WI38 (cell line): Measurements from ENCODE around the gene POLR1G.

Experiments
- H3K4me3 ChIP-seq: 2 replicates; pipeline ENCODE4 v1.5.1; 2011; ENCODE audit warnings: low read depth, mild to moderate bottlenecking, control low read depth, low read length
- CTCF ChIP-seq: IDR thresholded peaks from 2 replicates; pipeline ENCODE4 v1.5.1; 2012; ENCODE audit warnings: low read depth, mild to moderate bottlenecking, control low read depth, low read length

POLR1G gene

DNA sequence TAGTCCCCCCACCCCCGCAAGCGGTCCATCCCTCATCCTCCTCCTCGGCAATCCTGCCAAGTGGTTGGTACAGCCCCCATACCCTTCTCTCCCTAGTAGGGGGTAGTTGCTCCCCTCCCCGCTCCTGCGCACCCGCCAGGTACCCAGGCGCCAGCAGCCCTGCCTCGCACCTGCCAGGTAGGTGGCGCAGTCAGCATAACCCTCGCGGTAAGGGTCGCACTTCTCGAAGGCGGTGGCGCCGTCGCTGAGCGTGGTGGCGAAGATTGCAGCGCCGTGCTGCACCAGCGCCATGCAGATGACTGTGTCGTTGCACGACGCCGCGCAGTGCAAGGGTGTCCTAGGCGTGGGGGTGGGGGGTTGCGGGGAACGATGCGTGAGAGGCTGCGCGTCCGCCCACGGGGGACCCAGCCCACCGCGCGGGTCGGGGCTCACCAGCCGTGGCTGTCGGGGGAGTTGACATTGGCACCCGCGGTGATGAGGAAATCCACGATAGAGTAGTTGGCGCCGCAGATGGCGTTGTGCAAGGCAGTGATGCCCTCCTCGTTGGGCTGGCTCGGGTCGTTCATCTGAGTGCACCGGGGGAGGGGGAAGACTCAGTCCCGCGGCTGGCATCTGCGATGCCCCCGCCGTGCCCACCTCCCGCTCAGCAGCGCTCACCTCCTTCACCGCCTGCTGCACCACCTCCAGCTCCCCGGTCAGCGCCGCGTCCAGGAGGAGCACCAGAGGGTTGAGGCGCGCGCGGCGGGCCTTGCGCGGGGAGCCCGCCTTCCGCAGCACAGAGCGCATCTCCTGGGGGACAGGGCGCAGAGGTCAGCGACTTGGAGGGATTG, 20.8 kb upstream of the POLR1G start:
- no peak for TF ChIP-seq CTCF
- H3K4me3 ChIP-seq = no peak overlapping the region

DNA sequence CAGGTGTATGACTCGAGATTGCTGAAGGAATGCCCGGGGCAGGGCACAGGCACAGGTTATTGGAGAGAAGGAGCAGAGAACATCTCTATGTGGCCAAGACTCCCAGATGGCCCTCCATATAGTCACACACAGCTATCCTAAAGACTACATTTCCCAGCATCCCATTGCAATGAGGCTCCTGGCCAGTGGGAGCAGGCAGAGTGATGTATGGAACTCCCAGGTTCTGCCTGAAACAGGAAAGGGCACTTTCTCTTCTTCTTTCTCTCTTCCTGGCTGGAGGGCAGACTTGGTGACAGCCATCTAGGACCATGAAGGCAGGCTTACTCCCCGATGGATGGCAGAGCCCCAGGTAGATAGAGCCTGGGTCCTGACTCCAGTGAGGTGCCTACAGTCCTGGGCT, 15.1 kb upstream of the POLR1G start:
- TF ChIP-seq CTCF = no peak
- H3K4me3 ChIP-seq = no peak overlapping the region

GRCh38 chr19:45391871-45392665, 14.4 kb upstream of the POLR1G start:
- TF ChIP-seq CTCF = no peak
- H3K4me3 ChIP-seq = no peak overlapping the region

DNA sequence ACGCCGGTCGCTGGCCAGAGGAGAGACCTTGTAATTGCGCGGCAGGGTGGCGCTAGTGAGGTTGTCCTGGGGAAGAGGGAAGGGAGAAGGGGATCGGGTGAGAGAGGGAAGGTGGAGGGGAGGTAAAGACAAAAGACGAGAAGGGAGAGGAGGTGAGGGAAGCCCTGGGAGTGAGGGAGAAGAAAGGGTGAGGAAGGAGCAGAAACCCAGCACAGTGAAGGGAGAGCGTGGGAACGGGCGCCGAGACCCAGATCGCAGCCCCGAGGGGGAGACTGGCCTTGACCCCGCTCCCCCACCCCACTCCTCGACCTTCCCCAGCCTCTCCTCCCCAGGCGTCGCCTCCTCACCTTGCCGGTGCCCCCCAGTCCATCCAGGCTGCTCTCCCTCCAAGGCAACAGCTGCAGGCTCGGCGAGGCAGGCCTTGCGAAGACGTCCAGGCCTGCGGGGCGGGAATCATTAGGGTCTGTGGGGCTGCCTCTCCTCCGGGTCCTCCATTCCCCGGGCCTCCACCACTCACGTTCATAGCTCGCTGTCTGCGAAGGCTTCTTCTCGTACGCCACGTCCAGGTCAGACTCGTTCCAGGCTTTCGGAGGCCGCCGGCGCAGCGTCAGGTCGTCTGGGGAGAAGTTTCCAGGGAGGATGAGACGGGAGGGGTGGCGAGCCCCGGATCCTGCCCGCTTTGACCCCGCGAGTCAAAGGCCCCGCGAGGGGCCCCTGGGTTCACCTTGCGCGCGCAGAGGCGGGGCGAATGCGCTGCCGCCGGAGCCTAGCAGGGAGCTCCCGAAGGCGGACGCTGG, 10.4 kb upstream of the POLR1G start:
- no peak for TF ChIP-seq CTCF
- no peak overlapping the region for H3K4me3 ChIP-seq

DNA sequence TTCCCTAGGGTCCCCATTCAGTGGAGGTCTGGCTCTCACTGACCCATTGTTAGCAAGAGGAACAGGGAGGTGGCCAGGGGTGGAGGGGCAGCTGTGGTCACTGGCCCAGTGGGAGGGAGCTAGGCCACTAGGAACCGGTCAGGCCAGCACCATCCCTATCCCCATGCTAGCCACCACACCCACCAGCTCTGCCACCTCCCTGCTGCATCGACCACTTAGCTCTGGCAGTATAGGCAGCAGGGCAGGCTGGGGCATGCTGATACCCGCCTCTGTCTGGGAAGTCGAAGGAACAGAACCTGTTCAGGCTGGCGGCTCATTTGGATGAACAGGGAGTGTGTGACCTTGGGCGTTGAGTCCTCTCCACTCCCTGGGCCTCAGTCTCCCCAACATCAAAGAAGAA, 6.3 kb upstream of the POLR1G start:
- no peak overlapping the region for H3K4me3 ChIP-seq
- TF ChIP-seq CTCF = no peak

GRCh38 chr19:45401815-45402214, 4.6 kb upstream of the POLR1G start:
- no peak overlapping the region for H3K4me3 ChIP-seq
- TF ChIP-seq CTCF = no peak
